ENCODE data around the gene RAB11FIP3.

DNA sequence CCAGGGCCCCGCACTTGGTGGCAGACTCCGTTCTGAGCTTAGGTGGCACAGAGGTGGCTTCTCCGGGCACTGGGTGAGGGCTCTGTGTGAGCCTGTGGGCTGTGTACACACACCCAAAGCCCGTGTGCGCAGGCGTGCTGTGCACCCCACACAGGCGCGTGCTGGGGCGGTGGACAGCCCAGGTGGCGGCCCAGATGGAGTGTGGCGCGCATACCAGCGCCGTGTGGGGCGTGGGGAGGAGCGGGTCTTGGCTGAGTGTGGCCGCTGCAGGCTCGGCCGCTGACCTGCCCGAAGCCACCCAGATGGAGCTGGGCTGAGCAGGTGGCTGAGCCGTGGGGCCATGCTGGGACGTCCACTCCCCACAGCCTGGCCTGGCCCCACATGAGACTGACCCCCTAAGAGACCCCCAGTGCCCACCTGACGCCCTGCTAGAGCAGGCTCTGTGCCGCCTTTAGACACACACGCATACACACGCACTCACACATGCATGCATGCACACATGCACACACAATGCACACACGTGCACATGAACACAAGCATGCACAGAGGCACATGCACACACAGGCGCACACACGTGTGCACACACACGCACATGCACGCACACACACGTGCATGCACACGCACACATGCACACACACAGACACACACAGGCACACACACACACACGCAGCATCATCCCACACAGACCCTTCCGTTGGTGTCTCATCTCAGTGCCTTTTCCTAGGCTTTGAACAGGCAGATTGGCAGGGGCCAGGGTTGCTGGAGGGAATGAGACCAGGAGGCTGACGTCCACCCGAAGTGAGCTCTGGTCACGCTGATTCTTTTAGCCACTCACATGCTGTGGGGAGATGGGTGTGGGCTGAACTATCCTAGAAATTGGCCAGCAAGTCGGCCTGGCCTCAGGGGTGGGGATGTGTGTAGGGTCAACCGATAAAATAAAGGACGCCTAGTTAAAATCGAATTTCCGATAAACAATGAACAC lies 136.8 kb downstream of the RAB11FIP3 start:
- TF ChIP-seq, protein P1, sequence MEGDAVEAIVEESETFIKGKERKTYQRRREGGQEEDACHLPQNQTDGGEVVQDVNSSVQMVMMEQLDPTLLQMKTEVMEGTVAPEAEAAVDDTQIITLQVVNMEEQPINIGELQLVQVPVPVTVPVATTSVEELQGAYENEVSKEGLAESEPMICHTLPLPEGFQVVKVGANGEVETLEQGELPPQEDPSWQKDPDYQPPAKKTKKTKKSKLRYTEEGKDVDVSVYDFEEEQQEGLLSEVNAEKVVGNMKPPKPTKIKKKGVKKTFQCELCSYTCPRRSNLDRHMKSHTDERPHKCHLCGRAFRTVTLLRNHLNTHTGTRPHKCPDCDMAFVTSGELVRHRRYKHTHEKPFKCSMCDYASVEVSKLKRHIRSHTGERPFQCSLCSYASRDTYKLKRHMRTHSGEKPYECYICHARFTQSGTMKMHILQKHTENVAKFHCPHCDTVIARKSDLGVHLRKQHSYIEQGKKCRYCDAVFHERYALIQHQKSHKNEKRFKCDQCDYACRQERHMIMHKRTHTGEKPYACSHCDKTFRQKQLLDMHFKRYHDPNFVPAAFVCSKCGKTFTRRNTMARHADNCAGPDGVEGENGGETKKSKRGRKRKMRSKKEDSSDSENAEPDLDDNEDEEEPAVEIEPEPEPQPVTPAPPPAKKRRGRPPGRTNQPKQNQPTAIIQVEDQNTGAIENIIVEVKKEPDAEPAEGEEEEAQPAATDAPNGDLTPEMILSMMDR (IDR thresholded peaks at IDR 0.05), result no peak
- no peak for TF ChIP-seq POLR2A (IDR thresholded peaks at IDR 0.05)
